A673 (cell line): Measurements from ENCODE around the gene SMIM20.

Experiments used
- EZH2 ChIP-seq: fragments of 200-600 bp; sonication (generic); IDR thresholded peaks from 2 replicates; pipeline ENCODE4 v1.6.1; 2017; ENCODE audit warnings: borderline replicate concordance, low read depth, mild to moderate bottlenecking, mixed read lengths, antibody characterized with exemption, low read length; ENCODE audit not compliant: poor library complexity, severe bottlenecking
- TF ChIP-seq, protein P1 (sequence below): fragments of 300-800, 200-600 bp; sonication (generic); conservative IDR thresholded peaks from 2 replicates; pipeline ENCODE4 v1.5.1; 2017; ENCODE audit warnings: low read depth, mild to moderate bottlenecking, antibody characterized with exemption, low read length, moderate library complexity, mixed read lengths

DNA sequence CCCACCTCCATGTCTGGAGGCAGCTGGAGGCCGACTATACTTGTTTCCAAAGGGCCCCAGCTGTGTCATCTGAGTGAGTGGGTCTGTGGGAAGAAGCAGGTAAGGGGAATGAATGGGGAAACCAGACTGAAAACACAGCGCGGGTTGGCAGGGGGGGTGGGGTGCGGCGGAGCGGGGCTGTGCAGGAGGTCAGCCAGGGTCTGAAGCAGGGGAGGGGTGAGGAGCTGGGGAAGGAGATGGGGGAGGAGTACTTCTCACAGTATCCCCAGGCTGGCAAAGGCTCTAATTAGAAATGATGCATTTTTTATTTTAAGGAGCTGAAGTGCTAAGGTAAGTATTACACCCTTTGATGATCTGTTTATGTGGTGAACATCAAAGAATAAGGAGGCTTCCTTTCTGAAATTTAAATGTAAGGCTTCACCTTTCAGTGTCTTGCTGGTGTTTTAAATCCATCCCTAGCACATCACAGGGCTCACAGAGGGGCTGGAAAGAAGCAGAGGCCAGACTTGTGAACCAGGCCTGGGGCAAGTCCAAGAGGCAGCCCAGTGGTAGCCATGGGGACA lies 37.5 kb downstream of the SMIM20 start:
- TF ChIP-seq, protein P1, sequence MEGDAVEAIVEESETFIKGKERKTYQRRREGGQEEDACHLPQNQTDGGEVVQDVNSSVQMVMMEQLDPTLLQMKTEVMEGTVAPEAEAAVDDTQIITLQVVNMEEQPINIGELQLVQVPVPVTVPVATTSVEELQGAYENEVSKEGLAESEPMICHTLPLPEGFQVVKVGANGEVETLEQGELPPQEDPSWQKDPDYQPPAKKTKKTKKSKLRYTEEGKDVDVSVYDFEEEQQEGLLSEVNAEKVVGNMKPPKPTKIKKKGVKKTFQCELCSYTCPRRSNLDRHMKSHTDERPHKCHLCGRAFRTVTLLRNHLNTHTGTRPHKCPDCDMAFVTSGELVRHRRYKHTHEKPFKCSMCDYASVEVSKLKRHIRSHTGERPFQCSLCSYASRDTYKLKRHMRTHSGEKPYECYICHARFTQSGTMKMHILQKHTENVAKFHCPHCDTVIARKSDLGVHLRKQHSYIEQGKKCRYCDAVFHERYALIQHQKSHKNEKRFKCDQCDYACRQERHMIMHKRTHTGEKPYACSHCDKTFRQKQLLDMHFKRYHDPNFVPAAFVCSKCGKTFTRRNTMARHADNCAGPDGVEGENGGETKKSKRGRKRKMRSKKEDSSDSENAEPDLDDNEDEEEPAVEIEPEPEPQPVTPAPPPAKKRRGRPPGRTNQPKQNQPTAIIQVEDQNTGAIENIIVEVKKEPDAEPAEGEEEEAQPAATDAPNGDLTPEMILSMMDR, result no peak
- TF ChIP-seq EZH2, result no peak
